PFSK-1 (cell line): ENCODE measurements around the gene RHEB.

Experiments used
- FOXP2 ChIP-seq: optimal IDR thresholded peaks from 2 replicates; pipeline ENCODE3; 2011; ENCODE audit warnings: borderline replicate concordance, control low read depth, inconsistent platforms; ENCODE audit not compliant: insufficient read depth; ENCODE audit errors: extremely low read length, extremely low read depth
- POLR2AphosphoS5 ChIP-seq: IDR thresholded peaks from 2 replicates; pipeline ENCODE4 v1.6.1; 2012; ENCODE audit warnings: low read depth, mild to moderate bottlenecking, control low read depth, low read length, moderate library complexity
- REST ChIP-seq, 2 experiments: IDR thresholded peaks; 2 replicates each; pipeline versions ENCODE4 v1.6.1 to v1.8.0; 2011 to 2012; ENCODE audit warnings: low read depth in 2 of 2, low read length in 2 of 2, control low read depth in 1 of 2, inconsistent platforms in 1 of 2, mild to moderate bottlenecking in 1 of 2, moderate library complexity in 1 of 2; ENCODE audit not compliant: insufficient read depth in 1 of 2
- SIN3A ChIP-seq: IDR thresholded peaks from 2 replicates; pipeline ENCODE4 v1.6.1; 2012; ENCODE audit warnings: mild to moderate bottlenecking, low read length, moderate library complexity, borderline replicate concordance; ENCODE audit not compliant: insufficient read depth
- TAF1 ChIP-seq: IDR thresholded peaks from 2 replicates; pipeline ENCODE4 v1.6.1; 2012; ENCODE audit warnings: low read length, control low read depth, borderline replicate concordance; ENCODE audit not compliant: insufficient read depth

Gene RHEB

GRCh38 chr7:151459726-151460473, 59.8 kb downstream of the RHEB start:
- TF ChIP-seq TAF1 (no peak), REST (IDR thresholded peaks at IDR 0.05; ENCODE audit: insufficient read depth in 1 of 2, low read depth in 2 of 2, low read length in 2 of 2) (0 out of 4 replicates have a peak, but pooled peaks of 1 of the 2 experiments have one; percentile 7), POLR2AphosphoS5 (no peak), SIN3A (peak; percentile 33; the same call in 1 of the 2 replicates), FOXP2 (no peak)

DNA sequence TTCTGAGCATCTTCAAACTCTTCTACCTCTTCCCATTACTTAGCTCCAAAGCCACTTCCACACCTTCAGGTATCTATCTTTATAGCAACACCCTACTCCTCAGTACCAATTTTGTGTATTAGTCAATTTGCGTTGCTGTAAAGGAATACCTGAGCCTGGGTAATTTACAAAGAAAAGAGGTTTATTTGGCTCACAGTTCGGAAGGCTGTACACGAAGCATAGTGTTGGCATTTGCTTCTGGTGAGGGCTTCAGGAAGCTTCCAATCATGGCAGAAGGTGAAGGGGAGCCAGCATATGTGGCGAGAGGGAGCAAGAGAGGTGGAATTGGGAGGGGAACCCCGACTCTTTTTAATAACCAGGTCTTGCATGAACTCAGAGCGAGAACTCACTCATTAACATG, 62.2 kb downstream of the RHEB start:
- TF ChIP-seq TAF1 (no peak), SIN3A (no peak), POLR2AphosphoS5 (no peak), FOXP2 (no peak), REST (IDR thresholded peaks at IDR 0.05; ENCODE audit: insufficient read depth in 1 of 2, low read depth in 2 of 2, low read length in 2 of 2) (no peak)

DNA sequence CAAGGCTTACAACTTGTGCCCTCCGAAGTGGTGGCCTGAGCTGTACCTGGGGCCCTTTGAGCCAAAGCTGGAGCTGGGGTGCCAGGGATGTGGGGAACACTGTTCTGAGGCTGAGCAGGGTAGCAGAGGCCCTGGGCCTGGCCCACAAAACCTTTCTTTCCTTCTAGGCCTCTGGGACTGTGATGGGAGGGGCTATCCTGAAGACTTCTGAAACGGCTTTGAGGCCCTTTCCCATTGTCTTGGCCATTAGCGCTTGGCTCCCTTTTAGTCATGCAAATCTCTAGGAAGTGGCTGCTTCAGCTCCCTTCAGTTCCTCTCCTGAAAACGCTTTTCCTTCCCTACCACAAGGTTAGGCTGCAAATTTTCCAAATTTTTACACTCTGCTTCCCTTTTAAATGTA, 62.9 kb downstream of the RHEB start:
- TF ChIP-seq SIN3A (no peak), FOXP2 (no peak), REST (IDR thresholded peaks at IDR 0.05; ENCODE audit: insufficient read depth in 1 of 2, low read depth in 2 of 2, low read length in 2 of 2) (no peak), TAF1 (no peak), POLR2AphosphoS5 (no peak)

- no peak for TF ChIP-seq FOXP2
- no peak for TF ChIP-seq POLR2AphosphoS5
- no peak for TF ChIP-seq TAF1
- TF ChIP-seq REST (IDR thresholded peaks at IDR 0.05; ENCODE audit: insufficient read depth in 1 of 2, low read depth in 2 of 2, low read length in 2 of 2): no peak
- TF ChIP-seq SIN3A: no peak
Measured at GRCh38 chr7:151456276-151456675, 63.4 kb downstream of the RHEB start.

DNA sequence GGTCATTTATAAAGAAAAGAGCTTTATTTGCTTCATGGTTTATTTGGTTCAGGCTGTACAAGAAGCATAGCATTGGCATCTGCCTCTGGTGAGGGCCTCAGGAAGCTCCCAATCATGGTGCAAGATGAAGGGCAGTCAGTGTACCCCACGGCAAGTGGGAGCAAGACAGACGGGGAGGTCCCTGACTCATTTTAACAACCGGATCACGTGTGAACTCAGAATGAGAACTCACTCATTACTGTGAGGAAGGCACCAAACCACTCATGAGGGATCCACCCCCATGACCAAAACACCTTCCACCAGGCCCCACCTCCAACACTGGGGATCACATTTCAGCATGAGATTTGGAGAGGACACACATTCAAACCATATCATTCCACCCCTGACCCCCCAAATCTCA, 64.0 kb downstream of the RHEB start:
- TF ChIP-seq SIN3A (no peak), FOXP2 (no peak), REST (IDR thresholded peaks at IDR 0.05; ENCODE audit: insufficient read depth in 1 of 2, low read depth in 2 of 2, low read length in 2 of 2) (no peak), POLR2AphosphoS5 (no peak), TAF1 (no peak)
